GM18499 (cell line): ENCODE measurements around the gene SMAD2.

ENCODE experiments used
- ATAC-seq: cut with Tn5 transposase; IDR thresholded peaks from one replicate; pipeline ENCODE4 v1.9.1; 2021; ENCODE audit warnings: moderate number of reproducible peaks; ENCODE audit not compliant: insufficient read depth, unreplicated experiment

The SMAD2 gene

DNA sequence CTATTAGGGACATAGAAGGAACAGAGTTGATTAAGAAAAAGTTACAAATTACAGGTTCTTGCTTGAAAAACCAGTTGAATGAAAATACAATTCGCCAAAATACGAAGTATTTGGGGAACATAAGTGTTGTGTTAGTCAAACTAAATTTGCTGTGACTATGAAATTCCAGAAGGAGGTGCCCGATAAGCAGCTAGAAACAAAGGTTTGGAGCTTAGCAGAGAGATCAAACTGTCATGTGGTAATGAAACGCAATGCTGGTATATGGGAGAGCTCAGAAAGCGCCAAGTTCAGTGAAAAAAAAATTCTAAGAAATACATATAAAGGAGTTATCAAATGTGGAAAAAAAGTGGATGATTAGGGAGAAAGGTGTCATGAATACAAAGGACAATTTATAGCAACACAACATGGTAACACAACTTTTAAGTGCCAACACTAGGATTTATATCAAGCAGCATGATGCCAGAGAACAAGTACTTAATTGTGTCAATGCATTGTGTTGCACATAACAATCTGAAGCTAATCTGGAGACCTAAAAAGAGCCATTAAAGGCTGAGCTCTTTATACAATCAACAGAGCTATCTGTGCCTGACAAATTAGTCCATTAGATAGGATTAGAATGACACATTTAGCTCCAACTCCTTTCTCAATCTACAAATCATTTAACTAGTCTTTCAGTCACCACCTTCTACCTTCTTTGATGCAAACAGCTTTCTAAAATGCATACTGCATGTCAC lies 31.2 kb downstream of the SMAD2 start:
- ATAC-seq, result no peak

DNA sequence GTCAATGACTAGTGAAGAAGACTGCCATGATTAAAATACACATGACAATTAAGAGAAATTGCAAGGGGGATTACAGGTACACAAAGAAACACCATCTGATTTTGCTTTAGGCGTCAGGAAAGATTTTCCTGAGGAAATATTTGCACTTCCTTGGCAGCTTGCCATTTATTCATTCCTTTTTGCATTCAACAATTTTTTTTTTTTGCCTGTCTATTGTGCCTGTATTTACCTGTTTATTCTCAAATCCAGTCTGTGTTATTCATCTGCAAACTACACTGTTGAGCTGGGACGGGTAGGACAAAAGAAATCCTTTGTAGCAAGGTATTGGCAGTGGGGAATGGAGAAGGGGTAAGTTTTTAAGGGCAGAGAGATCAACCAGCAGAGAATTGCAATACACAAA lies 31.8 kb downstream of the SMAD2 start:
- no peak for ATAC-seq

DNA sequence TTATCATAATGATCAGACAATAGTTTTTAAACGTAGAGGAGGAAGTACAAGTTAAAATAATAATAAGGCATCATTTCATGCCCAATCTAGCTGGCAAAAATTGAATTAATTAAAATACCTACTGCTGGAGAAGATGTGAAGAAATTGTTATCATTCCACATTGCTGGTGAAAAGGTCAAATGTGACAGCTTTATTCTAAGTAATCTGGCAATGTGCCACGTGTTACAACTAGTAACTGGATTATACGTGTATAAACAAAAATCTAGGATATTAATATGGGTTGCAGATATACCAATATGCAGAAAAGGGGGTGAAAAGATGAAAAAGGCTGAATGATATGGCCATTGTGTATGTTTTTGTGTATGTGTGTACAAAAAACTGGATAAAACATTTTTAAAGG lies 32.4 kb downstream of the SMAD2 start:
- ATAC-seq, result no peak

DNA sequence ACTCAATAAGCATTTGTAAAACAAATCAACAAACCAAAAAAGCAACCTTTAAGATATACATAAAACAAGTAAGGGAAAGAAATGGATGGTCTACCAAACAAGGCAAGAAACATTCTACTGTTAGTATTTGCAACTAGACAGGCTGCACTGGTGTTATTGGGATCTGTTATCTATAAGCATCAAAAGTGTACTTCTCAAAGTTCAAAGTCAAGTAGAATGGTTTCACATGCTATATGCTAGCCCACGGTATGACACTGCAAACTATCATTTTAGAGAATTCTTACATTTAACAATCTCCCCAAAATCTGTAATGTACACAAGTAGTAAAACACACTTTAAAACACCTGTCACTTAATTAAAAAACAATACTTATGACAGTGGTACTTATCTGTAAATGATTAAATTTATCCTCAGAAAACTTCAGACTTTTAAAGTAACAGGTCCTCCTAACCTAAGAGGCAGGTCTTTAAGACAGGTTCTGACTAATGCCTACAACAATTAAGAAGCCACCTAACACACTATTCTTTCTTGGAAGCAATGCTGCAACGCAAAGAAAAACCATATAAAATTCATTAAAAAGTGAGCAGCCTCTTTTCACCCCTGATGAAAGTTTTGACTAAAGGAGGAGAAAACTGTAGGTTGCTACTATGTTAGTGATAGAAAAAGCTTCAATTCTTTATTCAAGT lies 34.8 kb downstream of the SMAD2 start:
- ATAC-seq, result no peak

DNA sequence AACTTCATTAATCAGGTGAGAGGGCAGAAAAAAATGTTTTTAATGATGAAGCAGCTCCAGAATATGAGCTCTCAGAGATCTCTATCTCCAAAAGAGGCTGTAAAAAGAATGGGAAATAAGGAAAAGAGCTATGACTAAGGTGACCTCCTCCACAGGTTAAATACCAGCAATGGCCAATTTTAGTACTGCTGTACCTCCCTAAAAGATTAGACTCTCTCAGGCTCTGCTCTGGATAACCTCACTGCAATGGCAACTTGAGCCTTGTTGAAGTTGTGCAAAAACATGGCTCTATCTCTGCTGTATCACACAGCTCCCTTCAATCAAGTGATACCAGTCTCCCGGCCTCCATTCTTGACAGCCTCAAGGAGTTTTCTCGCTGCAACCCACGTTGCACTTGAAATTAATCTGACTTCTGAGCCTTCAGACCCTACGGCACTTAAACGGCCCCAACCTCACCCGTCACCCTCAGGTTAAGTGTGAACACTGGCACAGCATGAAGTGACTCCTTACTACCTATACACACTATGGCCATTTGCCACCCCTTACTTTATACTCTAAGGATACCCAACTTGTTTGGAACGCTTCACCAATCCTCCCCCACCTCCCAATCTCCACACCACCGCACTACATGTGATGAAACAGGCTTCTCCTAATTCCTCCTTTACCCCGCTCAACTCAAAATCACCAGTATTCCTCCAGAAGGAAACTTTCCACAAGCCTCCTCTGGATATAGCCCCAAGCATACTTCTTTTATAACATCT lies 36.3 kb downstream of the SMAD2 start:
- ATAC-seq, result no peak

DNA sequence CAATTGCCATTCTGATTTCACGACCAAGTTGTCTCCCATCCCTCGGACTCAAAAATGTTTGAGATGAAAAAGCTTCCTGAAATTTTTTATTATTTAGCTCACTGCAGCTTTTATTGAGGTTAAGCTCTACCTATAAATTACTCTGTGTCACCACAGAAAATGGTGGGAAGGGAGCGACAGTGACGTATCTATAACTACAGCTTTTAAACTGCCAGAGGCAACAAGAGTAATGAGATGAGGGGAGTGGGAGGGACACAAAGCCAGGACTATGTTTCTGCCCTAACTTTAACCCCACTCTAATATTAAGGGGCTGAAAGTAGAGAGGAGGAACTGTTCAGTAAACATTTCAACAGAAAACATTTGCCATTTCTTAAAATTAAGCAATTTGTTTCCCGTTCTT lies 37.4 kb downstream of the SMAD2 start:
- ATAC-seq, result no peak

DNA sequence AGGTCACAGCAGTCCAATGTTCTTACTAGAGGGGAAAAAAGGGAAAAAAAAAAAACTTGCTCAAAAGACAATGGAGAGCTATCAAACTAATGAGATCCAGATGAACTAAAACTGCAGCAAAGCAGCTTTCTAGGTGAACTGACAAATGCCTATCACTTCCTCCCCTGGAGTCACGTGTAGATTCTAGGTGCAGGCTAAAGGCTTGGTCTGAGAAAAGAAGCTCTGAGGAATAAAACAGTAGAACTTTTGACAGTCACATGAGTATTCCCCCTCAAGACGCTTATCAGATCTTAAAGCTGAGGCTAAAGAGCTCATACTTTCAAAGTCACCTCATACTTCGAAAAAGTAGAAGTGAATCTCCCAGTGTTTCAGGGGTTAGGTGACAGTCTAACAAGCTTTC lies 42.3 kb downstream of the SMAD2 start:
- no peak for ATAC-seq

DNA sequence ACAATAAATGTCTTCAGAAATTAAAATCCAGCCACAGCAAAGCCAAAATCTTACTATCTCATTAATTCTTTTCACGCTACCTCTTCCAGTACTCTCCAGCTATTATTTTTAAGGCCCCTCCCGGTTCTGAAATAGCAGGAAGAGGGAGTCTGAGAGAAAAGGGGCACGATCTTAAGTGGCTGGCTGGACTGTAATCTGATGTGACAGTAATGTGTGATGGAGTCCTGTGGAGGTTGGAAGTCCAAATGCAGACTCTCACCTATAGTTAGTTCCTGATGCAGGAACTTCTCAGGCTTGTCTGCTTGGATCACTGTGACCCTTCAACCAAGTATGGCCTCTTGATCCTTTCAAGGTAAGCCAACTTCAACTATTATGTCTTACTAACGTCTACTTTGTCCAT lies 43.2 kb downstream of the SMAD2 start:
- no peak for ATAC-seq

DNA sequence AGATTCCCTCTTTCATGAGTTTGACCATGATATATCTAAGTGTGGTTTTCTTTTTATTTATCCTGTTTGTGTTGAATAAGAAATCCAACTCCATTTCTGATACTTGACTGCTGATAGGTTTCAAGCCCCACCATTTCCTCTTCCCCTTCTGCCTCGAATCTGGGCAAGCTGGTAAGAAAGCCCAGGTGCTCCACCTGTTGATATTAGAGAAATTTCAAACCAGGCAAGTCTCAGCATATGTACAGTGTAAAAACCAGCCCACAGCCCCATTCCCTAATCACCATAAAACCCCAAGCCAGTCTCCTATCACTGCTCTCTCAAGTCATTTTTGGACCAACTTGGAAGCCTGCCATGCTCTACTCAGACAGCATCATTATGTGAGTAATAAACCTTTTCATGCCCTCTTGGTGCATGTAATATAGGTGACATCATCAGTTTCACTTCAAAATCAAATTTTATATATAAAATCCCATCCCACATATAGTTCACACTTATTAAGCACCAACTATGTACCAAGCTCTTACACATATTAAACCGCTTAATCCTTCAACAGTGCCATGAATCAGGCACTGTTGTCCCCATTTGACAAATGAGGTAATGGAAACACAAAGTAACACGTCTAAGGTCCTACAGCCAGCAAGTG lies 46.6 kb downstream of the SMAD2 start:
- ATAC-seq, result no peak

DNA sequence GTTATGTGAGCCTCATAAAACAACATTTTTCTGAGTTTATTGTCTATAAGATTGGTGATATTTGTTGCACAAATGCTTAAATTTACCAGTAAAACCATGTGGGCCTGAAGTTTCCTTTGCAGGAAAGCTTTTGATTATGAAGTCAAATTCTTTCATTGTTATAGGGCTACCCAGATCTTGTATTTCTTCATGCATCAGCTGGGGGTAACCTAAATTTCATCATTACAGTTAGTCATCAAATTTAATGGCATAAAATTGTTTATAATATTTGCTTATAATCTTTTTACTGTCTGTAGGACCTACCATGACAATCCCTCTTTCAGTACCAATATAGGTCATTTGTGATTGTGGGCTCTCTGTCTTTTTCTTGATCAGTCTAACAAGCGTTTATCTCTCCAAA lies 47.8 kb downstream of the SMAD2 start:
- ATAC-seq, result no peak

DNA sequence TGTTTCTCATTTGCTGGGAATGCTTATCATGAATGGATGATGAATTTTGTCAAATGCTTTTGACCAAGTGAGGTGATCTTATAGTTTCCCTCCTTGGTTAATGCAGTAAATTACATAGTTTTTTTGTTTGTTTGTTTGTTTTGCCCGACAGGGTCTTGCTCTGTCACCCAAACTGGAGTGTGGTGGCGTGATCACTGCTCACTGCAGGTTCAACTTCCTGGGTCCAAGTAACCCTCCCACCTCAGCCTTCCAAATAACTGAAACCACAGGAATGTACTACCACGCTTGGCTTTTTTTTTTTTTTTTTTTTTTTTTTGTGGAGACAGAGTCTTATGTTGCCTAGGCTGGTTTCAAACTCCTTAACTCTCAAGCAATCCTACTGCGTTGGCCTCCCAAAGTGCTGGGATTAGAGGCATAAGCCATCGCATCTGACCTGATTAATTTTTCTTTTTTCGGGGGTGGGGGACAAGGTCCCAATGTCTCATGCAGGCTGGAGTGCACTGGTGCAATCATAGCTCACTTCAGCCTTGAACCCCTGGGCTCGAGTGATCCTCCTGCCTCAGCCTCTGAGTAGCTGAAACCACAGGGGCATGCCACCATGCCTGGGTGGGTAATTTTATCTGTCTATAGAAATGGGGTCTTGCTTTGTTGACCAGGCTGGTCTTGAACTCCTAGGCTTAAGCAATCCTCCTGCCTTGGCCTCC lies 48.6 kb downstream of the SMAD2 start:
- ATAC-seq, result no peak

DNA sequence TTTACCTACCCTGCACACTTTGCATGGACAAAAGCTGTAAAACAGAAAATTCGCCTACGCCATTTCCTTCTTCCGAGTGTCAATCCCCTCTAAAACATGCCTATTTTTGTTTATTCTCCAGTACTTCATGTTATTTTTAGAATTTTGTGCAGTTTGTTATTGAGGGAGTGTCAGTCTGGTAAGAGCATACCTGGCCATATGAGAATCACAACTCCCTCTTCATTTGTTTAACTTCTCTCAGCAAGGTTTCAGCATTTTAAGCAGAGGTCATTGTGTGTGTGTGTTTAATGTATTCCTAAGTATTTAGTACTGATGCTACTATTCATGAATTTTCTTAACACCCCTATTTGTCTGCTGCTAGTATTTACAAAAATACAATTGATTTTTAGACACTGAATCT lies 49.4 kb downstream of the SMAD2 start:
- no peak for ATAC-seq

DNA sequence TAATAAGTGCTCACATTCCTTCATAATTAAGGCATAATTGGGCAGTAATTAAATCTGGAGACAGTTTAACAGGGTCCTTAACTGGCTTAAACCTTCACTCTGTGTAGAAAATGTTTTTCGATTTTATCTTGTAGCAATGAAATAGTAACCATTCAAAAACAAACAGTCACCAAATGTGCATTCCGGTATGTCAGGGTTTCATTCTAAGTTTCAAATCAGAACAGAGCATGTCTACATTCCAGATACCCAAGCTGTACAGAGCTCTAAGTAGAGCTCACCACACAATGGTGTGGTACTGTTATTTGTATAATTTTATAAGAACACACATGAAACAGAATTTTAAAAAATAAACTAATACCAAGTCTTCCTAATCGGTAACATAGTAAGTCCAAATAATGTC lies 52.6 kb downstream of the SMAD2 start:
- ATAC-seq, result no peak

DNA sequence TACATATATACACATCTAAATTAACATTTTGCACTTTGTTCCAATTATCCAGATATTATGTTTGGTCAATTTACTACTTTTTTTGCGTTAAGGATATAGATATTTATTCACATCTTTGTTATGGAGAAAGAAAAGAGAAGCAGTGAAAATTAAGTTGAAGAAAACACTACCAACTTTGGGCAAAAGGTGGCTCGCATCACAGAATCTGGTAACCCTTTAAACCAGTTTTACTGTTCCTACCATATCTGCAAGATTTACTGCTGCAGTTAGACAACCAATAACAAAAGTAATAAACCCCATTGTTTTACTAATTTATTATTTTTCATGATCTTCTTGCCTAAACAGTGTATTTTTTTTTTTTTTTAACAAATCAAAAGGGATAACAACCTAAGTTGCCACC lies 53.6 kb downstream of the SMAD2 start:
- ATAC-seq, result no peak

DNA sequence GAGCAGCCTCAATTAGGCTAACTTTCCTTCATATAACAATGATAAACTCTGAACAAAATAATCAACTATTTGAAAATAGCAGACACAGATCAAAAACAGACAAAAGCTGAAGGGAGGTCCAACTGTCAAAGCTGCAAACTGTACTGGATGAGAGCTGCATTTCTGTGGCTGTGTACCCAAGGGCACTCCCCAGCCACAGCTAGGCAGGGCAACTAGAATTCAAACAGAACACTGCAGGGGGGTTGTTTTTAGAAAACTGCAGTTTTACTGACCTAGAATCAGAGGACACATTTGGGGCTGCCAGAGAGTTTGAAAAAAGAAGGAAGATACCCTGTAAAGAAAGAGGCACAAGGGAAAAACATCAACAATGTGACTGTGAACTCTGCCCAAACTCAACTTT lies 56.8 kb downstream of the SMAD2 start:
- ATAC-seq, result no peak

DNA sequence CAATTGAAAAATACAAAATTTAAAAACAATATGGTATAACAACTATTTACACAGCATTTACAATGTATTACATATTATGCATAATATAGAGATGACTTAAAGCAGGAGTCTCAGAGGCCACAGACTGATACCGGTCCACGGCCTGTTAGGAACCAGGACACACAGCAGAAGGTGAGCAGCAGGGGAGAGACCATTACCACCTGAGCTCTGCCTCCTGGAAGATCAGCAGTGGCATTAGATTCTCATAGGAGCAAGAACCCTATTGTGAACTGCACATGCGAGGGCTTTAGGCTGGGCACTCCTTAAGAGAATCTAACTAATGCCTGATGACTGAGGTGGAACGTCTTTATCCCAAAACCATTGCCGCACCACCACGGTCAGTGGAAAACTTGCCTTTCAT lies 58.0 kb downstream of the SMAD2 start:
- no peak for ATAC-seq

DNA sequence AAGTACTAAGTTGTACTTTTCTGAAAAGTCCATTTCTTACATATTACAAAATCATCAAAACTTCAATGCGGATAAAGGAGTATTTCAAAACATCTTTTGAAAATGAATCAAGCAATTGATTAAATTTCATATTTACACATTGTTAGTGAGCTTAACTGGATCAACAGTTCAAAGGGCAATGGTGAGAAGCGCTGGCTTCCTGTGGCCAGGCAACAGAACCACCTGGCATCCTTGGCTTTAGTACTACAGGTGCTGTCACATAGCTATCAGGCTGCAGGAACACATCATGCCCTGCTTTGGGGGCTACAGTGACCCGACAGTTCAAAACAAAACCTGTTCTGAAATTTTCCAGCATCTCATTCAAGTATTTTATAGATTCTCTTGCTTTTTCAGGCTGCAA lies 59.2 kb downstream of the SMAD2 start:
- no peak for ATAC-seq

DNA sequence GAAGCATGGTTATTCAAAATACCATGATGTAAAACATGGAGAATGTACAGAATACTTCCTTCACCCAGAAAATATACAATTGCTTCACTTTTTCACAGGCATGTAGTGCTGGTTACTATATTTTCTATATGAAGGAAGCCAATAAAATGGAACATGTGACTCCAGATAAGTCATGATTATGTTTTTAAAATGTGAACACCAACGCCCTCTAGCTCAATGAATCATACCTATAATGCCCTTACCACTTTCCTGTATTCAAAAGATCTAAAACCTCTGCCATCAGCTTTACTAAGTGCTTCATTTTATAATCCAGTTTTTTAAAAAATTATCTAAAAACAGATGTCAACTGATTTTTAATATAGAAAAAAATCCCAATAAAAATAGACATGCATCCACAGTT lies 59.9 kb downstream of the SMAD2 start:
- ATAC-seq, result no peak

DNA sequence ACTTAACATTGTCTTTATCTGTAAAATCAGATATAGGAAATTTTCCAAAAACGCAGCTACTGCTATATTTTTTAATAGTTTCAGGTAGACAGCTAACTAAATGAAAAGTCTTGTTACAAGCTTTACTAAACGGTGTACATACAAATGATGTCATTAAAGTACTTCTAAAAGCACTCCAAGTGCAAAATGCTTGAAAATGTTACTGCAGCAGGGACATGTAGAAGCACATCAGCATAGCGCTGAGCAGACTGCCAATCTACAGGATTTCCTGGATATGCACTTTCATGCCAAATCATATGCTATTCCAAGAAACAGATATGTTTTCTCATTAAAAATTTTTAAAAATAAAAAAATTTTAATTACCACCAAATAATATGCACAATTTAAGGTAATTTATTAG lies 61.7 kb downstream of the SMAD2 start:
- ATAC-seq, result no peak

DNA sequence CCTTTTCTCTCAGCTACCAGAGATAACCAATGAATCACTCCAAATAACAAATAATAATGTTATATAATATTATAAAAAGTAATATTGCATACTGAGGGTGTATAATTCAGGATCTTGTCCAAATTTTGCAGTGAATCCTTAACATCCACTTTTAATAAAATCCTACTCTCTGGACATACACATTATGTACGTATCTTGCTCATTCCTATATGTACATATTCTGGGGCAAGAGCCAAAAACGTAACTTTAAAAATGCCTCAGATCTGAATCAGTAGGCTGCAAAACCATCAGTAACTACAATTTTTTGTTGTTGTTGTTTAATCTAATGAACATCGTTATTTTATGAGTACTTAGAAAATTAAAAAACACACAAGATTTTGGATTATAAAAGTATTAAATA lies 65.3 kb downstream of the SMAD2 start:
- ATAC-seq, result no peak
